HEK293 (cell line): ENCODE data around the gene NAA80.

Experiments used
- CTCF ChIA-PET: fragments of 350-600 bp; formaldehyde crosslinking; extraction: SDS; loops from one replicate; lab custom pipeline; 2021; ENCODE audit warnings: antibody characterized with exemption; lab: Yijun Ruan, JAX
- POLR2A ChIA-PET: fragments of 300-600 bp; formaldehyde crosslinking; extraction: SDS; loops from one replicate; lab custom pipeline; 2020; ENCODE audit warnings: antibody characterized with exemption, inconsistent platforms; lab: Yijun Ruan, JAX
- H3K27ac ChIP-seq: fragments of 200-500 bp; sonication (Bioruptor generic); 2 replicates; pipeline ENCODE4 v1.5.1; 2014; ENCODE audit warnings: low read depth, low read length, control low read depth, inconsistent platforms; ENCODE audit errors: extremely low read depth
- H3K36me3 ChIP-seq, 2 experiments: fragments of 200-500 bp in 1 of 2; sonication (Bioruptor generic) in 1 of 2; 1 replicate in 1 of 2; 2 replicates in 1 of 2; pipeline ENCODE4 v1.5.1; 2014 to 2017; ENCODE audit warnings: inconsistent platforms in 2 of 2, low read length in 2 of 2; ENCODE audit not compliant: control insufficient read depth in 2 of 2, insufficient read depth in 1 of 2
- H3K4me1 ChIP-seq: fragments of 200-500 bp; sonication (Bioruptor generic); 2 replicates; pipeline ENCODE4 v1.5.1; 2014; ENCODE audit warnings: mild to moderate bottlenecking, low read length, inconsistent platforms; ENCODE audit not compliant: control insufficient read depth, insufficient read depth
- H3K4me3 ChIP-seq: 2 replicates; pipeline ENCODE4 v1.5.1; 2011; ENCODE audit warnings: low read depth, mild to moderate bottlenecking, control low read depth, low read length, moderate library complexity
- H3K9me3 ChIP-seq: fragments of 200-500 bp; sonication (Bioruptor generic); 2 replicates; pipeline ENCODE4 v1.5.1; 2014; ENCODE audit warnings: low read depth, low read length, inconsistent platforms; ENCODE audit not compliant: control insufficient read depth, insufficient read depth
- EGR2 ChIP-seq: fragments of 450-650 bp; formaldehyde crosslinking; IDR thresholded peaks from 2 replicates; pipeline ENCODE4 v1.5.1; 2016; ENCODE audit warnings: low read depth, missing biosample characterization, missing genetic modification characterization
- GLIS1 ChIP-seq: fragments of 450-650 bp; formaldehyde crosslinking; IDR thresholded peaks from 2 replicates; pipeline ENCODE4 v1.5.1; 2016; ENCODE audit warnings: missing biosample characterization, missing genetic modification characterization
- GLIS2 ChIP-seq: fragments of 450-650 bp; formaldehyde crosslinking; IDR thresholded peaks from 2 replicates; pipeline ENCODE4 v1.5.1; 2016; ENCODE audit warnings: missing biosample characterization, missing genetic modification characterization
- IKZF3 ChIP-seq: fragments of 450-650 bp; IDR thresholded peaks from 2 replicates; pipeline ENCODE4 v1.5.0; 2018; ENCODE audit warnings: missing biosample characterization, mild to moderate bottlenecking, missing genetic modification characterization, moderate library complexity
- RBAK ChIP-seq: fragments of 450-650 bp; formaldehyde crosslinking; IDR thresholded peaks from 2 replicates; pipeline ENCODE4 v1.5.1; 2016; ENCODE audit warnings: missing biosample characterization, missing genetic modification characterization
- SP3 ChIP-seq: fragments of 450-650 bp; formaldehyde crosslinking; IDR thresholded peaks from 2 replicates; pipeline ENCODE4 v1.5.1; 2016; ENCODE audit warnings: missing biosample characterization, missing genetic modification characterization
- SP7 ChIP-seq: fragments of 450-650 bp; formaldehyde crosslinking; IDR thresholded peaks from 2 replicates; pipeline ENCODE4 v1.5.1; 2016; ENCODE audit warnings: missing biosample characterization, missing genetic modification characterization
- YY2 ChIP-seq: fragments of 450-650 bp; formaldehyde crosslinking; IDR thresholded peaks from 2 replicates; pipeline ENCODE4 v1.5.1; 2016; ENCODE audit warnings: missing biosample characterization, missing genetic modification characterization
- ZBTB48 ChIP-seq: fragments of 450-650 bp; formaldehyde crosslinking; IDR thresholded peaks from 2 replicates; pipeline ENCODE4 v1.5.1; 2016; ENCODE audit warnings: missing biosample characterization, missing genetic modification characterization
- ZEB2 ChIP-seq: fragments of 450-650 bp; formaldehyde crosslinking; IDR thresholded peaks from 2 replicates; pipeline ENCODE4 v1.5.1; 2016; ENCODE audit warnings: missing biosample characterization, missing genetic modification characterization
- ZFHX2 ChIP-seq: fragments of 450-650 bp; formaldehyde crosslinking; conservative IDR thresholded peaks from 2 replicates; pipeline ENCODE4 v1.5.1; 2016; ENCODE audit warnings: missing biosample characterization, missing genetic modification characterization
- ZFP69B ChIP-seq: fragments of 450-650 bp; formaldehyde crosslinking; IDR thresholded peaks from 2 replicates; pipeline ENCODE4 v1.5.1; 2016; ENCODE audit warnings: missing biosample characterization, missing genetic modification characterization
- ZNF112 ChIP-seq: fragments of 450-650 bp; formaldehyde crosslinking; IDR thresholded peaks from 2 replicates; pipeline ENCODE4 v1.5.0; 2017; ENCODE audit warnings: missing biosample characterization, missing genetic modification characterization
- ZNF140 ChIP-seq: fragments of 450-650 bp; formaldehyde crosslinking; IDR thresholded peaks from 2 replicates; pipeline ENCODE4 v1.5.1; 2016; ENCODE audit warnings: missing biosample characterization, missing genetic modification characterization
- ZNF146 ChIP-seq: fragments of 450-650 bp; formaldehyde crosslinking; IDR thresholded peaks from 2 replicates; pipeline ENCODE4 v1.5.1; 2016; ENCODE audit warnings: missing biosample characterization, missing genetic modification characterization
- ZNF148 ChIP-seq: fragments of 450-650 bp; formaldehyde crosslinking; IDR thresholded peaks from 2 replicates; pipeline ENCODE4 v1.5.0; 2017; ENCODE audit warnings: missing biosample characterization, missing genetic modification characterization, borderline replicate concordance
- ZNF157 ChIP-seq: fragments of 450-650 bp; formaldehyde crosslinking; IDR thresholded peaks from 2 replicates; pipeline ENCODE4 v1.5.1; 2016; ENCODE audit warnings: missing biosample characterization, missing genetic modification characterization
- ZNF221 ChIP-seq: fragments of 450-650 bp; formaldehyde crosslinking; IDR thresholded peaks from 2 replicates; pipeline ENCODE4 v1.5.1; 2017; ENCODE audit warnings: missing biosample characterization, missing genetic modification characterization, borderline replicate concordance
- ZNF274 ChIP-seq, 2 experiments: fragments of 200-500 bp in 1 of 2; fragments of 450-650 bp in 1 of 2; sonication (Bioruptor generic) in 1 of 2; formaldehyde crosslinking in 1 of 2; IDR thresholded peaks; 2 replicates each; pipeline versions ENCODE4 v1.5.1 to v1.6.1; 2014 to 2016; ENCODE audit warnings: borderline replicate concordance in 1 of 2, inconsistent platforms in 1 of 2, low read length in 1 of 2, missing biosample characterization in 1 of 2, missing genetic modification characterization in 1 of 2
- ZNF600 ChIP-seq: fragments of 450-650 bp; formaldehyde crosslinking; IDR thresholded peaks from 2 replicates; pipeline ENCODE4 v1.5.1; 2016; ENCODE audit warnings: missing biosample characterization, missing genetic modification characterization
- ZNF626 ChIP-seq: fragments of 450-650 bp; sonication (Bioruptor Pico); formaldehyde crosslinking; IDR thresholded peaks from 2 replicates; pipeline ENCODE4 v1.5.1; 2018; ENCODE audit warnings: missing biosample characterization, missing genetic modification characterization, inconsistent platforms
- ZNF768 ChIP-seq: fragments of 450-650 bp; formaldehyde crosslinking; IDR thresholded peaks from 2 replicates; pipeline ENCODE4 v1.5.1; 2018; ENCODE audit warnings: missing biosample characterization, mild to moderate bottlenecking, missing genetic modification characterization
- TF ChIP-seq, protein P1 (sequence below): fragments of 450-650 bp; formaldehyde crosslinking; IDR thresholded peaks from 2 replicates; pipeline ENCODE4 v1.5.1; 2016; ENCODE audit warnings: missing biosample characterization, missing genetic modification characterization
- TF ChIP-seq, protein P2 (sequence below): fragments of 450-650 bp; formaldehyde crosslinking; IDR thresholded peaks from 2 replicates; pipeline ENCODE4 v1.5.1; 2017; ENCODE audit warnings: missing biosample characterization, missing genetic modification characterization
- TF ChIP-seq, protein P3 (sequence below): fragments of 450-650 bp; formaldehyde crosslinking; IDR thresholded peaks from 2 replicates; pipeline ENCODE4 v1.5.1; 2016; ENCODE audit warnings: missing biosample characterization, missing genetic modification characterization

The NAA80 gene

GRCh38 chr3:50268703-50269451 lies 30.3 kb downstream of the NAA80 start, which contains the start of gene SEMA3B (continued):
- TF ChIP-seq ZBTB48 (tag by site-specific recombination) (no peak), ZNF626 (tag by site-specific recombination) (no peak), GLIS2 (tag by site-specific recombination) (peak; percentile 52), ZNF221 (tag by site-specific recombination) (no peak), ZNF148 (tag by site-specific recombination) (no peak), ZNF157 (tag by site-specific recombination) (no peak), ZNF768 (no peak), ZNF274 (IDR thresholded peaks at IDR 0.05; ENCODE audit: low read length) (no peak), ZNF274 (tag by site-specific recombination; IDR thresholded peaks at IDR 0.05; ENCODE audit: borderline replicate concordance) (no peak), ZNF112 (tag by site-specific recombination) (no peak), ZFHX2 (tag by site-specific recombination) (peak; percentile 84), SP7 (tag by site-specific recombination) (peak; percentile 46; the same call in 1 of the 2 replicates), GLIS1 (tag by site-specific recombination) (peak; percentile 76), ZNF600 (tag by site-specific recombination) (peak; percentile 58)
- TF ChIP-seq, protein P1, sequence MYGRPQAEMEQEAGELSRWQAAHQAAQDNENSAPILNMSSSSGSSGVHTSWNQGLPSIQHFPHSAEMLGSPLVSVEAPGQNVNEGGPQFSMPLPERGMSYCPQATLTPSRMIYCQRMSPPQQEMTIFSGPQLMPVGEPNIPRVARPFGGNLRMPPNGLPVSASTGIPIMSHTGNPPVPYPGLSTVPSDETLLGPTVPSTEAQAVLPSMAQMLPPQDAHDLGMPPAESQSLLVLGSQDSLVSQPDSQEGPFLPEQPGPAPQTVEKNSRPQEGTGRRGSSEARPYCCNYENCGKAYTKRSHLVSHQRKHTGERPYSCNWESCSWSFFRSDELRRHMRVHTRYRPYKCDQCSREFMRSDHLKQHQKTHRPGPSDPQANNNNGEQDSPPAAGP (tag by site-specific recombination): peak; percentile 98

DNA sequence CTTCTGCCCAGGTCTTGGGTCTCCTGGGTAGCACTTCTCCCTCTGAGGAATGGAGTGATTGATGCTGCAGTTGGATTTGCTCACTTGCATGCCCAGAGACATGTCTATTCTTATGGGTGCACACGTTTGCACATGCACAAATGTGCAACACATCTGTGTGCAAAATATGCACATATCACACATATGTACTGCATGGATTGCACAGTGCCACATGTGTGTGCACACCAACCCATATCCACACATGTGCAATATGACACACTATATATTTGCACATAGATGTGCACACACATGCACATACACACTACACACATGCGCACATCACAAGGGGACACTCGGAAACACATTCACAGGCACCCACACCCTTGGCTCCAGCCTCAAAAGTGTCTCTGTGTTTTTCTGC lies 30.9 kb downstream of the NAA80 start:
- ChIA-PET CTCF (no interaction called here), POLR2A (interaction anchor here (1.7 kb wide), 1 partner anchor 60 kb away, joined by 4 read pairs; the partner anchor contains the start of gene TUSC2)
- H3K36me3 ChIP-seq: no peaks in the 10 kb centered on the region
- H3K9me3 ChIP-seq: no peaks in the 10 kb centered on the region
- no peak overlapping the region for H3K4me3 ChIP-seq
- no peak overlapping the region for H3K27ac ChIP-seq
- peaks cover 3% of the 10 kb centered on the region; the same call in 1 of the 2 replicates for H3K4me1 ChIP-seq
- TF ChIP-seq, protein P2, sequence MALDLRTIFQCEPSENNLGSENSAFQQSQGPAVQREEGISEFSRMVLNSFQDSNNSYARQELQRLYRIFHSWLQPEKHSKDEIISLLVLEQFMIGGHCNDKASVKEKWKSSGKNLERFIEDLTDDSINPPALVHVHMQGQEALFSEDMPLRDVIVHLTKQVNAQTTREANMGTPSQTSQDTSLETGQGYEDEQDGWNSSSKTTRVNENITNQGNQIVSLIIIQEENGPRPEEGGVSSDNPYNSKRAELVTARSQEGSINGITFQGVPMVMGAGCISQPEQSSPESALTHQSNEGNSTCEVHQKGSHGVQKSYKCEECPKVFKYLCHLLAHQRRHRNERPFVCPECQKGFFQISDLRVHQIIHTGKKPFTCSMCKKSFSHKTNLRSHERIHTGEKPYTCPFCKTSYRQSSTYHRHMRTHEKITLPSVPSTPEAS (tag by site-specific recombination): peak; percentile 21; the same call in 1 of the 2 replicates
- no peak for TF ChIP-seq YY2

GRCh38 chr3:50267280-50267913 lies 31.8 kb downstream of the NAA80 start:
- ChIA-PET CTCF (interaction anchor here (0.7 to 1.8 kb wide), 3 partner anchors 21 to 1677 kb away, joined by 3 to 8 read pairs (median 6); no protein-coding TSS in a partner anchor), POLR2A (interaction anchor here (0.6 to 1.7 kb wide), 2 partner anchors 24 to 61 kb away, joined by 3 to 4 read pairs; partner anchors contain the start of gene TUSC2)
- no peaks in the 10 kb centered on the region for H3K36me3 ChIP-seq
- H3K4me3 ChIP-seq: no peak overlapping the region
- no peak overlapping the region for H3K27ac ChIP-seq
- peaks cover 3% of the 10 kb centered on the region; the same call in 1 of the 2 replicates for H3K4me1 ChIP-seq
- no peaks in the 10 kb centered on the region for H3K9me3 ChIP-seq
- TF ChIP-seq ZEB2 (tag by site-specific recombination): no peak; the same call in 1 of the 2 replicates
- no peak for TF ChIP-seq RBAK (tag by site-specific recombination)
- no peak for TF ChIP-seq ZNF157 (tag by site-specific recombination)
- TF ChIP-seq, protein P3, sequence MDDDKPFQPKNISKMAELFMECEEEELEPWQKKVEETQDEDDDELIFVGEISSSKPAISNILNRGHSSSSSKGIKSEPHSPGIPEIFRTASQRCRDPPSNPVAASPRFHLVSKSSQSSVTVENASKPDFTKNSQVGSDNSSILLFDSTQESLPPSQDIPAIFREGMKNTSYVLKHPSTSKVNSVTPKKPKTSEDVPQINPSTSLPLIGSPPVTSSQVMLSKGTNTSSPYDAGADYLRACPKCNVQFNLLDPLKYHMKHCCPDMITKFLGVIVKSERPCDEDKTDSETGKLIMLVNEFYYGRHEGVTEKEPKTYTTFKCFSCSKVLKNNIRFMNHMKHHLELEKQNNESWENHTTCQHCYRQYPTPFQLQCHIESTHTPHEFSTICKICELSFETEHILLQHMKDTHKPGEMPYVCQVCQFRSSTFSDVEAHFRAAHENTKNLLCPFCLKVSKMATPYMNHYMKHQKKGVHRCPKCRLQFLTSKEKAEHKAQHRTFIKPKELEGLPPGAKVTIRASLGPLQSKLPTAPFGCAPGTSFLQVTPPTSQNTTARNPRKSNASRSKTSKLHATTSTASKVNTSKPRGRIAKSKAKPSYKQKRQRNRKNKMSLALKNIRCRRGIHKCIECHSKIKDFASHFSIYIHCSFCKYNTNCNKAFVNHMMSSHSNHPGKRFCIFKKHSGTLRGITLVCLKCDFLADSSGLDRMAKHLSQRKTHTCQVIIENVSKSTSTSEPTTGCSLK (tag by site-specific recombination): no peak
- no peak for TF ChIP-seq ZNF140 (tag by site-specific recombination)
- no peak for TF ChIP-seq ZNF146 (tag by site-specific recombination)
- TF ChIP-seq ZFP69B (tag by site-specific recombination): 0 out of 2 replicates have a peak, but pooled peaks have one; percentile 30
- TF ChIP-seq IKZF3 (tag by site-specific recombination): 0 out of 2 replicates have a peak, but pooled peaks have one; percentile 31
- TF ChIP-seq EGR2: peak; percentile 80
- peak; percentile 85 for TF ChIP-seq SP3 (tag by site-specific recombination)
